Liver (tissue), 9 donors: ENCODE measurements around the gene MPV17. TPM values are rescaled to one million over a fixed set of nuclear protein-coding genes. Genes with fewer than 3 reads are reported as not detected.
"Not testable (repeated sequence)": the region's sequence is repeated elsewhere in the genome, so short reads cannot be mapped to it uniquely, and the experiment has no call there.

Experiments used
- DNase-seq: peaks from one replicate; pipeline ENCODE4 v3.0.0-alpha.2; 2017; ENCODE audit warnings: low spot score
- H3K27ac ChIP-seq, 2 donors: one replicate each; pipeline ENCODE4 v1.7.0; 2013; ENCODE audit warnings: inconsistent platforms in 2 of 2, low read length in 2 of 2, control low read depth in 1 of 2, low read depth in 1 of 2, mild to moderate bottlenecking in 1 of 2
- H3K27me3 ChIP-seq, 4 donors: one replicate each; pipeline versions ENCODE4 v1.6.1 to v1.7.0; 2013; ENCODE audit warnings: low read length in 3 of 4, inconsistent platforms in 1 of 4, mild to moderate bottlenecking in 1 of 4, moderate library complexity in 1 of 4; ENCODE audit not compliant: control insufficient read depth in 4 of 4, insufficient read depth in 4 of 4
- H3K36me3 ChIP-seq, 4 donors: one replicate each; pipeline versions ENCODE4 v1.6.1 to v1.7.0; 2013; ENCODE audit warnings: low read length in 3 of 4, mild to moderate bottlenecking in 3 of 4, low read depth in 1 of 4, moderate library complexity in 1 of 4; ENCODE audit not compliant: control insufficient read depth in 4 of 4, insufficient read depth in 3 of 4
- H3K4me1 ChIP-seq, 4 donors: one replicate each; pipeline versions ENCODE4 v1.6.1 to v1.7.0; 2013; ENCODE audit warnings: low read length in 3 of 4, mild to moderate bottlenecking in 3 of 4, moderate library complexity in 1 of 4; ENCODE audit not compliant: control insufficient read depth in 4 of 4, insufficient read depth in 4 of 4
- H3K4me3 ChIP-seq, 3 donors: one replicate each; pipeline versions ENCODE4 v1.6.1 to v1.7.0; 2013; ENCODE audit warnings: low read length in 3 of 3, control low read depth in 1 of 3, low read depth in 1 of 3, mild to moderate bottlenecking in 1 of 3
- H3K9ac ChIP-seq, 2 donors: one replicate each; pipeline ENCODE4 v1.7.0; 2013; ENCODE audit warnings: low read length in 2 of 2, mild to moderate bottlenecking in 2 of 2, moderate library complexity in 2 of 2, control low read depth in 1 of 2, low read depth in 1 of 2
- H3K9me3 ChIP-seq, 4 donors: one replicate each; pipeline versions ENCODE4 v1.6.1 to v1.7.0; 2013; ENCODE audit warnings: low read length in 3 of 4; ENCODE audit not compliant: control insufficient read depth in 4 of 4
- ATF3 ChIP-seq: IDR thresholded peaks from 2 replicates; pipeline ENCODE4 v1.6.1; 2016; ENCODE audit warnings: antibody characterized with exemption
- FOXA1 ChIP-seq: IDR thresholded peaks from 2 replicates; pipeline ENCODE4 v1.6.1; 2016; ENCODE audit warnings: antibody characterized with exemption
- GABPA ChIP-seq, 2 donors: IDR thresholded peaks in 1 of 2; conservative IDR thresholded peaks in 1 of 2; 2 replicates each; pipeline ENCODE4 v1.6.1; 2016; ENCODE audit warnings: antibody characterized with exemption in 2 of 2, mild to moderate bottlenecking in 1 of 2, moderate library complexity in 1 of 2
- HNF4A ChIP-seq, 2 donors: conservative IDR thresholded peaks; 2 replicates each; pipeline ENCODE4 v1.6.1; 2016; ENCODE audit warnings: antibody characterized with exemption in 2 of 2, mild to moderate bottlenecking in 2 of 2
- HNF4G ChIP-seq: IDR thresholded peaks from 2 replicates; pipeline ENCODE4 v1.6.1; 2016; ENCODE audit warnings: antibody characterized with exemption
- NR2F2 ChIP-seq: IDR thresholded peaks from 2 replicates; pipeline ENCODE4 v1.6.1; 2016; ENCODE audit warnings: antibody characterized with exemption
- RAD21 ChIP-seq, 2 donors: IDR thresholded peaks; 2 replicates each; pipeline ENCODE4 v1.6.1; 2016; ENCODE audit warnings: antibody characterized with exemption in 2 of 2, mild to moderate bottlenecking in 2 of 2
- RXRA ChIP-seq, 2 donors: IDR thresholded peaks; 2 replicates each; pipeline ENCODE4 v1.6.1; 2017 to 2018; ENCODE audit warnings: antibody characterized with exemption in 2 of 2, mild to moderate bottlenecking in 1 of 2
- YY1 ChIP-seq: IDR thresholded peaks from 2 replicates; pipeline ENCODE4 v1.6.1; 2016; ENCODE audit warnings: antibody characterized with exemption, mild to moderate bottlenecking
- WGBS: extraction: QIAGEN DNeasy Blood & Tissue Kit; methylation state at CpG from one replicate; pipeline ENCODE4 v1.1.7; 2013; 5-methylcytosine and 5-hydroxymethylcytosine counted together
- polyA plus RNA-seq, 2 donors: library from polyadenylated mRNA; stranded (reverse) in 1 of 2; unstranded in 1 of 2; fragments of 200-250 nt in 1 of 2; fragments of >200 nt in 1 of 2; fragmentation: Nextera tagmentation in 1 of 2; extraction: Ambion mirVana in 1 of 2; gene quantifications; one replicate each; pipeline versions ENCODE4 v1.2.1 to v1.2.3, GENCODE V29; 2013 to 2015
- total RNA-seq, 2 donors: library from RNA; depleted of rRNA; stranded (reverse); fragments of >200 nt; gene quantifications; one replicate each; pipeline ENCODE4 v1.2.3, GENCODE V29; 2014
- TF ChIP-seq, protein P1 (sequence below): fragments of 150-350 bp; IDR thresholded peaks from 2 replicates; pipeline ENCODE4 v1.5.1; 2017; ENCODE audit warnings: improper control_type of control experiment, low read depth, low read length; ENCODE audit not compliant: missing input control
- TF ChIP-seq, protein P2 (sequence below): IDR thresholded peaks from 2 replicates; pipeline ENCODE4 v1.6.1; 2016; ENCODE audit warnings: antibody characterized with exemption
- TF ChIP-seq, protein P3 (sequence below): IDR thresholded peaks from 2 replicates; pipeline ENCODE4 v1.6.1; 2016; ENCODE audit warnings: antibody characterized with exemption
- donor health status: healthy.
- donor health status: healthy.
- donor health status: healthy.
- donor health status: healthy.
- donor health status: healthy.

Gene MPV17
- total and polyA plus RNA-seq, 4 donors: 13.9 to 29.6 (median 21.8) TPM

DNA sequence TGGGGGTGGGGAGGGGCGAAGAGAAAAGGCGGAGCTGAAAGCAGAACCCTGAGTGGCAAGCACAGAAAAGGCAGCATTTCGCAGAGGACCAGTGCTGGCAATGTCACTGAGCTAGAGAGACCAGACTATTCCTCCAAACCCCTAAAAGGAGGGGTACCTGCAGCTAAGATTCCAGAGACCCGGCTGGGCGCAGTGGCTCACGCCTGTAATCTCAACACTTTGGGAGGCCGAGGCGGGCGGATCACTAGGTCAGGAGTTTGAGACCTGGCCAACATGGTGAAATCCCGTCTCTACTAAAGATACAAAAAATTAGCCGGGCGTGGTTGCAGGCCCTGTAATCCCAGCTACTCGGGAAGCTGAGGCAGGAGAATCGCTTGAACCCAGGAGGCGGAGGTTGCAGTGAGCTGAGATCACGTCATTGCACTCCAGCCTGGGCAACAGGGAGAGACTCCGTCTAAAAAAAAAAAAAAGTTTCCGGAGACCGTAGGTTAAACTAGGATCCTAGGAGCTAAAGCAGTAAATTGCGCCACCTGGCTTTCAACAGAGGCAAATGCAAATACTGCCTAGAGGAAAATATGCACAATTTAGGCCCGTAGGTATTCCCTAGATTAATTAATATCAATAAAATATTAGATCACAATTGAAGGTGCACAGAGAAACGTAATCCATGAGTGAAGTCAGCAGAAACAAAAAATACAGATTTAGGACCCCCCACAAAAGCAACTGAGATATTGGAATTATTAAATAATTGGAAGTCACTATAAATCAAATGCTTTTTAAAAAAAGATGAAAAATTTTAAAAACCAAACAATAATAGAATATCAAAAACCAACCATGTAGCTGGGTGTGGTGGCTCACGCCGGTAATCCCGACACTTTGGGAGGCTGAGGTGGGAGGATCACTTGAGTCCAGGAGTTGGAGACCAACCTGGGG, 19.5 kb downstream of the MPV17 start:
- no peak for DNase-seq
- H3K9ac ChIP-seq: no peak overlapping the region

DNA sequence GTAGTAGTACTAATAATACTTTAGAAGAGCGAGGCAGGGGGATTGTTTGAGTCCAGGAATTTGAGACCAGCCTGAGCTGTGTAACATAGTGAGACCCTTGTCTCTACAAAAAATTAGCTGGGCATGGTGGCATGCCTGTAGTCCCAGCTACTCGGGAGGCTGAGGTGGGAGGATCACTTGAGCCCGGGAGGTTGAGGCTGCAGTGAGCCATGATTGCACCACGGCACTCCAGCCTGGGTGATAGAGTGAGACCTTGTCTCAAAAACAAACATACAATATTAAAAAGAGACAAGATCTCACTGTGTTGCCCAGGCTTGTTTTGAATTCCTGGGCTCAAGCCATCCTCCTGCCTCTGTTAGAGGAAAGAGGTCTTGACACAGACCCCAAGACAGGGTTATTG, 22.3 kb downstream of the MPV17 start:
- not testable (repeated sequence) for H3K4me1 ChIP-seq, H3K4me3 ChIP-seq, H3K27me3 ChIP-seq, H3K36me3 ChIP-seq, DNase-seq, H3K9me3 ChIP-seq, H3K9ac ChIP-seq, H3K27ac ChIP-seq
- WGBS: 90% methylated on average over 4 of the region's 4 CpGs

More for the DNA sequence above, 19.5 kb downstream of the MPV17 start:
- Histone ChIP-seq H3K4me3 (peak overlapping the region in 1 of 3 donors; percentile 9), H3K4me1 (peaks cover 3 to 28% (median 10%) of the 10 kb centered on the region in 4 donors), H3K36me3 (no peaks in the 10 kb centered on the region), H3K9me3 (no peaks in the 10 kb centered on the region), H3K27me3 (peaks cover 0 to 3% (median 0%) of the 10 kb centered on the region in 4 donors), H3K27ac (no peak overlapping the region)
- TF ChIP-seq NR2F2 (peak; percentile 40), YY1 (peak; percentile 62), RAD21 (IDR thresholded peaks at IDR 0.05) (peak; percentile 87 to 91), HNF4A (conservative IDR thresholded peaks at IDR 0.05) (peak in 1 of 2 donors; percentile 15), ATF3 (no peak), FOXA1 (no peak), GABPA (IDR thresholded peaks at IDR 0.05 in 1 of 2, conservative IDR thresholded peaks at IDR 0.05 in 1 of 2) (peak in 1 of 2 donors; percentile 41), RXRA (IDR thresholded peaks at IDR 0.05) (peak; percentile 43 to 52), HNF4G (no peak)
- TF ChIP-seq, protein P1, sequence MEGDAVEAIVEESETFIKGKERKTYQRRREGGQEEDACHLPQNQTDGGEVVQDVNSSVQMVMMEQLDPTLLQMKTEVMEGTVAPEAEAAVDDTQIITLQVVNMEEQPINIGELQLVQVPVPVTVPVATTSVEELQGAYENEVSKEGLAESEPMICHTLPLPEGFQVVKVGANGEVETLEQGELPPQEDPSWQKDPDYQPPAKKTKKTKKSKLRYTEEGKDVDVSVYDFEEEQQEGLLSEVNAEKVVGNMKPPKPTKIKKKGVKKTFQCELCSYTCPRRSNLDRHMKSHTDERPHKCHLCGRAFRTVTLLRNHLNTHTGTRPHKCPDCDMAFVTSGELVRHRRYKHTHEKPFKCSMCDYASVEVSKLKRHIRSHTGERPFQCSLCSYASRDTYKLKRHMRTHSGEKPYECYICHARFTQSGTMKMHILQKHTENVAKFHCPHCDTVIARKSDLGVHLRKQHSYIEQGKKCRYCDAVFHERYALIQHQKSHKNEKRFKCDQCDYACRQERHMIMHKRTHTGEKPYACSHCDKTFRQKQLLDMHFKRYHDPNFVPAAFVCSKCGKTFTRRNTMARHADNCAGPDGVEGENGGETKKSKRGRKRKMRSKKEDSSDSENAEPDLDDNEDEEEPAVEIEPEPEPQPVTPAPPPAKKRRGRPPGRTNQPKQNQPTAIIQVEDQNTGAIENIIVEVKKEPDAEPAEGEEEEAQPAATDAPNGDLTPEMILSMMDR: peak; percentile 92
- TF ChIP-seq, protein P2, sequence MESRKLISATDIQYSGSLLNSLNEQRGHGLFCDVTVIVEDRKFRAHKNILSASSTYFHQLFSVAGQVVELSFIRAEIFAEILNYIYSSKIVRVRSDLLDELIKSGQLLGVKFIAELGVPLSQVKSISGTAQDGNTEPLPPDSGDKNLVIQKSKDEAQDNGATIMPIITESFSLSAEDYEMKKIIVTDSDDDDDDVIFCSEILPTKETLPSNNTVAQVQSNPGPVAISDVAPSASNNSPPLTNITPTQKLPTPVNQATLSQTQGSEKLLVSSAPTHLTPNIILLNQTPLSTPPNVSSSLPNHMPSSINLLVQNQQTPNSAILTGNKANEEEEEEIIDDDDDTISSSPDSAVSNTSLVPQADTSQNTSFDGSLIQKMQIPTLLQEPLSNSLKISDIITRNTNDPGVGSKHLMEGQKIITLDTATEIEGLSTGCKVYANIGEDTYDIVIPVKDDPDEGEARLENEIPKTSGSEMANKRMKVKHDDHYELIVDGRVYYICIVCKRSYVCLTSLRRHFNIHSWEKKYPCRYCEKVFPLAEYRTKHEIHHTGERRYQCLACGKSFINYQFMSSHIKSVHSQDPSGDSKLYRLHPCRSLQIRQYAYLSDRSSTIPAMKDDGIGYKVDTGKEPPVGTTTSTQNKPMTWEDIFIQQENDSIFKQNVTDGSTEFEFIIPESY: no peak
- TF ChIP-seq, protein P3, sequence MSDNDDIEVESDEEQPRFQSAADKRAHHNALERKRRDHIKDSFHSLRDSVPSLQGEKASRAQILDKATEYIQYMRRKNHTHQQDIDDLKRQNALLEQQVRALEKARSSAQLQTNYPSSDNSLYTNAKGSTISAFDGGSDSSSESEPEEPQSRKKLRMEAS: no peak
- 16% methylated on average over 25 of the region's 25 CpGs for WGBS
